Body of pancreas (tissue), 4 donors: ENCODE data around the gene PALM.

ENCODE experiments used
- POLR2A ChIP-seq, 3 donors: fragments of 450-650 bp; IDR thresholded peaks; one replicate each; pipeline ENCODE4 v1.6.1; 2016; ENCODE audit warnings: antibody characterized with exemption in 3 of 3, mild to moderate bottlenecking in 2 of 3
- TF ChIP-seq, protein P1 (sequence below), 7 experiments: fragments of 450-650 bp in 4 of 7; fragments of 200-600 bp in 3 of 7; sonication (generic) in 3 of 7; IDR thresholded peaks; one replicate each; pipeline ENCODE4 v1.5.1; 2016 to 2019; ENCODE audit warnings: antibody characterized with exemption in 7 of 7

DNA sequence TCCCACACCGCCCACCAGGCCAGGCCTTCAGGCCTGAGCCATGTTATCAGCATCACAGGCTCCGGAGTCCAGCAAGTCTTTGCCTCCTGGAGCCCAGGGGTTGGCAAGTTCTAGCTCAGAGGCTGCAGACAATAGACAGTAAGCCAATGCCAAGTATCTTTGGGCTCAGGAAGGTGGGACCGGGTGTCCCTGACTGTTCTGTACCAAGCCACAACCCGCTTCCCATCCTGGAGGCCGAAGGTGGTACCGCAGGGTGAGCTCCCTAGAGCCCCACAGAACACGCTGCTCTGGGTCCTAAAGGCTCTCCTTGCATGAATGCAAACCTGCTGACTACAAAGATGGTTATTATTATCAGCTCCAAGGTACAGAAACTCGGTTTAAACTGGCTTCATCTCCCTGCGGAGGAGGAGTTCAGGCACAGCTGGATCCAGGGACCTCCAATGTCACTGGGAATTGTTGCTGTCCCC lies 38.1 kb upstream of the PALM start:
- TF ChIP-seq, protein P1, sequence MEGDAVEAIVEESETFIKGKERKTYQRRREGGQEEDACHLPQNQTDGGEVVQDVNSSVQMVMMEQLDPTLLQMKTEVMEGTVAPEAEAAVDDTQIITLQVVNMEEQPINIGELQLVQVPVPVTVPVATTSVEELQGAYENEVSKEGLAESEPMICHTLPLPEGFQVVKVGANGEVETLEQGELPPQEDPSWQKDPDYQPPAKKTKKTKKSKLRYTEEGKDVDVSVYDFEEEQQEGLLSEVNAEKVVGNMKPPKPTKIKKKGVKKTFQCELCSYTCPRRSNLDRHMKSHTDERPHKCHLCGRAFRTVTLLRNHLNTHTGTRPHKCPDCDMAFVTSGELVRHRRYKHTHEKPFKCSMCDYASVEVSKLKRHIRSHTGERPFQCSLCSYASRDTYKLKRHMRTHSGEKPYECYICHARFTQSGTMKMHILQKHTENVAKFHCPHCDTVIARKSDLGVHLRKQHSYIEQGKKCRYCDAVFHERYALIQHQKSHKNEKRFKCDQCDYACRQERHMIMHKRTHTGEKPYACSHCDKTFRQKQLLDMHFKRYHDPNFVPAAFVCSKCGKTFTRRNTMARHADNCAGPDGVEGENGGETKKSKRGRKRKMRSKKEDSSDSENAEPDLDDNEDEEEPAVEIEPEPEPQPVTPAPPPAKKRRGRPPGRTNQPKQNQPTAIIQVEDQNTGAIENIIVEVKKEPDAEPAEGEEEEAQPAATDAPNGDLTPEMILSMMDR (IDR thresholded peaks at IDR 0.05): no peak
- no peak for TF ChIP-seq POLR2A (IDR thresholded peaks at IDR 0.05)
